Neuron (in vitro differentiated cells): ENCODE measurements around the gene TDRD1.
"Not testable (repeated sequence)": the region's sequence is repeated elsewhere in the genome, so short reads cannot be mapped to it uniquely, and the experiment has no call there.

Source experiments
- H2AFZ ChIP-seq: one replicate; pipeline ENCODE4 v1.6.1; 2013; ENCODE audit warnings: low read depth, mild to moderate bottlenecking, inconsistent platforms, low read length, moderate library complexity
- H3K27me3 ChIP-seq: one replicate; pipeline ENCODE4 v1.6.1; 2013; ENCODE audit warnings: low read length; ENCODE audit not compliant: insufficient read depth
- H3K36me3 ChIP-seq: one replicate; pipeline ENCODE4 v1.6.1; 2013; ENCODE audit warnings: low read length; ENCODE audit not compliant: insufficient read depth
- H3K4me1 ChIP-seq: one replicate; pipeline ENCODE4 v1.6.1; 2013; ENCODE audit warnings: low read length; ENCODE audit not compliant: insufficient read depth
- H3K4me3 ChIP-seq: 2 replicates; pipeline ENCODE4 v1.5.1; 2013; ENCODE audit warnings: mild to moderate bottlenecking, low read length, moderate library complexity
- H3K9me3 ChIP-seq: one replicate; pipeline ENCODE4 v1.6.1; 2013; ENCODE audit warnings: low read length

Gene TDRD1

GRCh38 chr10:114179148-114179547 lies at the start of gene TDRD1:
Gene TDRD1 (plus strand): TSS chr10:114179353. CDS start chr10:114187832, 8,479 bp downstream.
- Histone ChIP-seq H3K9me3 (no peaks in the 10 kb centered on the region), H2AFZ (no peak within 1 kb of the TSS), H3K36me3 (no peaks in the 10 kb centered on the region), H3K27me3 (peaks cover 8% of the 10 kb centered on the region), H3K4me3 (no peak within 1 kb of the TSS), H3K4me1 (peaks cover 6% of the 10 kb centered on the region)

GRCh38 chr10:114131094-114131493 lies 48.1 kb upstream of the TDRD1 start:
- Histone ChIP-seq H3K27me3 (no peaks in the 10 kb centered on the region), H3K4me1 (no peaks in the 10 kb centered on the region), H3K4me3 (no peak overlapping the region), H3K9me3 (no peaks in the 10 kb centered on the region), H3K36me3 (peaks cover 35% of the 10 kb centered on the region), H2AFZ (no peak overlapping the region)

- Histone ChIP-seq H2AFZ (no peak overlapping the region), H3K36me3 (peaks cover 24% of the 10 kb centered on the region), H3K27me3 (no peaks in the 10 kb centered on the region), H3K4me3 (no peak overlapping the region), H3K9me3 (no peaks in the 10 kb centered on the region), H3K4me1 (no peaks in the 10 kb centered on the region)
Observed at GRCh38 chr10:114135476-114135875, 43.7 kb upstream of the TDRD1 start.

- Histone ChIP-seq H3K36me3 (peaks cover 11% of the 10 kb centered on the region), H3K27me3 (no peaks in the 10 kb centered on the region), H3K9me3 (no peaks in the 10 kb centered on the region), H3K4me1 (no peaks in the 10 kb centered on the region), H3K4me3 (no peak overlapping the region), H2AFZ (no peak overlapping the region)
Observed at GRCh38 chr10:114138581-114138980, 40.6 kb upstream of the TDRD1 start.

- Histone ChIP-seq H3K4me1 (no peaks in the 10 kb centered on the region), H2AFZ (no peak overlapping the region), H3K9me3 (no peaks in the 10 kb centered on the region), H3K27me3 (no peaks in the 10 kb centered on the region), H3K36me3 (peaks cover 12% of the 10 kb centered on the region), H3K4me3 (no peak overlapping the region)
Observed at GRCh38 chr10:114140036-114140435, 39.1 kb upstream of the TDRD1 start.

GRCh38 chr10:114140827-114141226 lies 38.3 kb upstream of the TDRD1 start:
- H3K4me3 ChIP-seq, H3K27me3 ChIP-seq, H3K36me3 ChIP-seq, H3K4me1 ChIP-seq, H3K9me3 ChIP-seq, H2AFZ ChIP-seq: not testable (repeated sequence)

GRCh38 chr10:114142018-114142417 lies 37.1 kb upstream of the TDRD1 start:
- H3K27me3 ChIP-seq, result no peaks in the 10 kb centered on the region
- H3K4me3 ChIP-seq, result no peak overlapping the region
- no peak overlapping the region for H2AFZ ChIP-seq
- no peaks in the 10 kb centered on the region for H3K4me1 ChIP-seq
- no peaks in the 10 kb centered on the region for H3K9me3 ChIP-seq
- peaks cover 5% of the 10 kb centered on the region for H3K36me3 ChIP-seq

GRCh38 chr10:114143160-114143559 lies 36.0 kb upstream of the TDRD1 start:
- H3K9me3 ChIP-seq, result no peaks in the 10 kb centered on the region
- H3K36me3 ChIP-seq, result peaks cover 3% of the 10 kb centered on the region
- no peaks in the 10 kb centered on the region for H3K4me1 ChIP-seq
- no peak overlapping the region for H2AFZ ChIP-seq
- H3K4me3 ChIP-seq, result no peak overlapping the region
- H3K27me3 ChIP-seq, result no peaks in the 10 kb centered on the region

- H3K9me3 ChIP-seq, H3K4me1 ChIP-seq, H3K36me3 ChIP-seq, H3K4me3 ChIP-seq, H2AFZ ChIP-seq, H3K27me3 ChIP-seq: not testable (repeated sequence)
Observed at GRCh38 chr10:114149476-114149875, 29.7 kb upstream of the TDRD1 start.

- H3K27me3 ChIP-seq, result no peaks in the 10 kb centered on the region
- no peak overlapping the region for H3K4me3 ChIP-seq
- peaks cover 5% of the 10 kb centered on the region for H3K36me3 ChIP-seq
- H3K4me1 ChIP-seq, result no peaks in the 10 kb centered on the region
- H2AFZ ChIP-seq, result no peak overlapping the region
- peaks cover 2% of the 10 kb centered on the region for H3K9me3 ChIP-seq
Observed at GRCh38 chr10:114151486-114151885, 27.7 kb upstream of the TDRD1 start.

- H3K36me3 ChIP-seq, result peaks cover 5% of the 10 kb centered on the region
- no peaks in the 10 kb centered on the region for H3K27me3 ChIP-seq
- peaks cover 2% of the 10 kb centered on the region for H3K9me3 ChIP-seq
- H3K4me3 ChIP-seq, result no peak overlapping the region
- no peaks in the 10 kb centered on the region for H3K4me1 ChIP-seq
- H2AFZ ChIP-seq, result no peak overlapping the region
Observed at GRCh38 chr10:114151892-114152291, 27.3 kb upstream of the TDRD1 start.

- H3K36me3 ChIP-seq, result peaks cover 4% of the 10 kb centered on the region
- peaks cover 2% of the 10 kb centered on the region for H3K9me3 ChIP-seq
- no peak overlapping the region for H3K4me3 ChIP-seq
- no peak overlapping the region for H2AFZ ChIP-seq
- no peaks in the 10 kb centered on the region for H3K4me1 ChIP-seq
- H3K27me3 ChIP-seq, result no peaks in the 10 kb centered on the region
Observed at GRCh38 chr10:114157912-114158311, 21.2 kb upstream of the TDRD1 start.

- H2AFZ ChIP-seq, result no peak overlapping the region
- H3K9me3 ChIP-seq, result no peaks in the 10 kb centered on the region
- H3K36me3 ChIP-seq, result peaks cover 2% of the 10 kb centered on the region
- no peak overlapping the region for H3K4me3 ChIP-seq
- H3K4me1 ChIP-seq, result peaks cover 5% of the 10 kb centered on the region
- H3K27me3 ChIP-seq, result no peaks in the 10 kb centered on the region
Observed at GRCh38 chr10:114163062-114163461, 16.1 kb upstream of the TDRD1 start.

- Histone ChIP-seq H3K9me3 (peaks cover 2% of the 10 kb centered on the region), H2AFZ (no peak overlapping the region), H3K36me3 (peaks cover 2% of the 10 kb centered on the region), H3K27me3 (no peaks in the 10 kb centered on the region), H3K4me3 (no peak overlapping the region), H3K4me1 (peaks cover 5% of the 10 kb centered on the region)
Observed at GRCh38 chr10:114166043-114166442, 13.1 kb upstream of the TDRD1 start.
